OCI-LY3 (cell line): Measurements from ENCODE around the gene TWIST2.

Source experiments
- H2AFZ ChIP-seq: fragments of 200-600, 300-600 bp; shearing (Covaris generic); 2 replicates; pipeline ENCODE4 v1.6.0; 2014; ENCODE audit warnings: antibody characterized with exemption, low read depth, low read length
- H3K27ac ChIP-seq: fragments of 200-600, 300-600 bp; sonication (generic); 2 replicates; pipeline ENCODE4 v1.5.1; 2014; ENCODE audit warnings: mild to moderate bottlenecking, low read length, moderate library complexity, mixed read lengths
- H3K27me3 ChIP-seq: fragments of 200-600, 300-600 bp; sonication (generic); 2 replicates; pipeline ENCODE4 v1.6.1; 2014; ENCODE audit warnings: low read depth, low read length, mixed read lengths
- H3K36me3 ChIP-seq: fragments of 200-600, 300-600 bp; sonication (generic); replicated peaks from 2 replicates; pipeline ENCODE3; 2014; ENCODE audit warnings: low read depth, low read length, mixed read lengths
- H3K4me1 ChIP-seq: fragments of 300-600, 200-600 bp; sonication (generic); 2 replicates; pipeline ENCODE4 v1.6.1; 2014; ENCODE audit warnings: low read length, mixed read lengths
- H3K4me2 ChIP-seq: fragments of 200-600, 300-600 bp; sonication (generic); 2 replicates; pipeline ENCODE4 v1.6.1; 2014; ENCODE audit warnings: low read length, mixed read lengths
- H3K4me3 ChIP-seq: fragments of 300-600, 200-600 bp; sonication (generic); 2 replicates; pipeline ENCODE4 v1.5.1; 2014; ENCODE audit warnings: antibody characterized with exemption, mild to moderate bottlenecking, low read length, moderate library complexity
- H3K79me2 ChIP-seq: fragments of 300-600, 200-600 bp; shearing (Covaris generic); 2 replicates; pipeline ENCODE4 v1.6.1; 2014; ENCODE audit warnings: mild to moderate bottlenecking, low read length, mixed read lengths
- H3K9ac ChIP-seq: fragments of 300-600, 200-600 bp; shearing (Covaris generic); 2 replicates; pipeline ENCODE4 v1.6.0; 2014; ENCODE audit warnings: mild to moderate bottlenecking, low read length, moderate library complexity
- H3K9me3 ChIP-seq: fragments of 200-600, 300-600 bp; shearing (Covaris generic); 2 replicates; pipeline ENCODE4 v1.6.1; 2014; ENCODE audit warnings: low read length, mixed read lengths; ENCODE audit not compliant: insufficient read depth
- H4K20me1 ChIP-seq: fragments of 200-600, 300-600 bp; sonication (generic); 2 replicates; pipeline ENCODE4 v1.6.1; 2016; ENCODE audit warnings: low read length, mixed read lengths; ENCODE audit not compliant: insufficient read depth
- CTCF ChIP-seq: fragments of 200-600, 300-600 bp; sonication (generic); IDR thresholded peaks from 2 replicates; pipeline ENCODE4 v1.5.1; 2014; ENCODE audit warnings: antibody characterized with exemption, low read length, low read depth
- EZH2phosphoT487 ChIP-seq: fragments of 200-600 bp; shearing (Covaris generic); IDR thresholded peaks from 2 replicates; pipeline ENCODE4 v1.6.1; 2018; ENCODE audit warnings: antibody characterized with exemption, mixed run types, low read depth

TWIST2 gene

GRCh38 chr2:238912228-238912915 lies 64.5 kb downstream of the TWIST2 start:
- Histone ChIP-seq H3K79me2 (no peaks in the 10 kb centered on the region), H3K27ac (no peak overlapping the region), H3K9me3 (no peaks in the 10 kb centered on the region), H3K4me1 (no peaks in the 10 kb centered on the region), H3K9ac (no peak overlapping the region), H3K4me2 (no peak overlapping the region), H2AFZ (no peak overlapping the region), H3K27me3 (no peaks in the 10 kb centered on the region), H4K20me1 (no peaks in the 10 kb centered on the region), H3K4me3 (no peak overlapping the region), H3K36me3 (no peaks in the 10 kb centered on the region)
- TF ChIP-seq CTCF (no peak), EZH2phosphoT487 (no peak)

GRCh38 chr2:238912916-238913875 lies 65.3 kb downstream of the TWIST2 start:
- Histone ChIP-seq H3K9ac (no peak overlapping the region), H3K4me2 (no peak overlapping the region), H3K4me3 (no peak overlapping the region), H3K79me2 (no peaks in the 10 kb centered on the region), H3K27me3 (no peaks in the 10 kb centered on the region), H3K27ac (no peak overlapping the region), H3K4me1 (no peaks in the 10 kb centered on the region), H3K9me3 (no peaks in the 10 kb centered on the region), H3K36me3 (no peaks in the 10 kb centered on the region), H4K20me1 (no peaks in the 10 kb centered on the region), H2AFZ (no peak overlapping the region)
- TF ChIP-seq CTCF: no peak
- no peak for TF ChIP-seq EZH2phosphoT487

GRCh38 chr2:238913931-238914647 lies 66.2 kb downstream of the TWIST2 start:
- Histone ChIP-seq H4K20me1 (no peaks in the 10 kb centered on the region), H3K4me2 (no peak overlapping the region), H3K27me3 (no peaks in the 10 kb centered on the region), H3K36me3 (no peaks in the 10 kb centered on the region), H3K9me3 (no peaks in the 10 kb centered on the region), H3K79me2 (no peaks in the 10 kb centered on the region), H2AFZ (no peak overlapping the region), H3K27ac (no peak overlapping the region), H3K4me3 (no peak overlapping the region), H3K9ac (no peak overlapping the region), H3K4me1 (no peaks in the 10 kb centered on the region)
- no peak for TF ChIP-seq EZH2phosphoT487
- TF ChIP-seq CTCF: no peak

- no peak overlapping the region for H3K4me2 ChIP-seq
- H3K79me2 ChIP-seq: no peaks in the 10 kb centered on the region
- H3K9ac ChIP-seq: no peak overlapping the region
- no peaks in the 10 kb centered on the region for H4K20me1 ChIP-seq
- no peaks in the 10 kb centered on the region for H3K4me1 ChIP-seq
- H3K9me3 ChIP-seq: no peaks in the 10 kb centered on the region
- no peak overlapping the region for H3K27ac ChIP-seq
- H3K4me3 ChIP-seq: no peak overlapping the region
- H3K36me3 ChIP-seq: no peaks in the 10 kb centered on the region
- no peak for TF ChIP-seq EZH2phosphoT487
- no peak for TF ChIP-seq CTCF
- H2AFZ ChIP-seq: no peak overlapping the region
- no peaks in the 10 kb centered on the region for H3K27me3 ChIP-seq
Observed at GRCh38 chr2:238914648-238915015, 66.7 kb downstream of the TWIST2 start.
